BJ (cell line): ENCODE results near the gene LGALS12. TPM values are rescaled to one million over a fixed set of nuclear protein-coding genes. Genes with fewer than 3 reads are reported as not detected.

Source experiments
- CTCF ChIA-PET: fragments of 350-600 bp; formaldehyde crosslinking; extraction: SDS; loops from one replicate; lab custom pipeline; 2021; ENCODE audit warnings: antibody characterized with exemption, inconsistent platforms; lab: Yijun Ruan, JAX
- POLR2A ChIA-PET: fragments of 300-600 bp; sonication (Branson Sonifier 250); formaldehyde crosslinking; extraction: SDS; loops from one replicate; lab custom pipeline; 2021; ENCODE audit warnings: antibody characterized with exemption; lab: Charles Lee
- DNase-seq: peaks from one replicate; pipeline ENCODE4 v3.0.0-alpha.2; 2011; ENCODE audit warnings: low read depth
- H3K27me3 ChIP-seq: 2 replicates; pipeline ENCODE4 v1.6.0; 2011; ENCODE audit warnings: low read length; ENCODE audit not compliant: control insufficient read depth, insufficient read depth
- H3K36me3 ChIP-seq: 2 replicates; pipeline ENCODE4 v1.5.1; 2011; ENCODE audit warnings: low read length; ENCODE audit not compliant: control insufficient read depth, insufficient read depth
- H3K4me3 ChIP-seq: 2 replicates; pipeline ENCODE4 v1.5.1; 2011; ENCODE audit warnings: low read depth, mild to moderate bottlenecking, control low read depth, low read length
- polyA plus RNA-seq: library from polyadenylated mRNA; depleted of rRNA; stranded (reverse); fragments of >200 nt; gene quantifications from 2 replicates; pipeline ENCODE4 v1.2.3, GENCODE V29; 2011
- TF ChIP-seq, protein P1 (sequence below): IDR thresholded peaks from 2 replicates; pipeline ENCODE4 v1.5.1; 2011; ENCODE audit warnings: low read depth, mild to moderate bottlenecking, control low read depth, inconsistent platforms, low read length, moderate library complexity; ENCODE audit not compliant: insufficient read depth

Gene LGALS12
- polyA plus RNA-seq, 1 experiment: not detected

DNA sequence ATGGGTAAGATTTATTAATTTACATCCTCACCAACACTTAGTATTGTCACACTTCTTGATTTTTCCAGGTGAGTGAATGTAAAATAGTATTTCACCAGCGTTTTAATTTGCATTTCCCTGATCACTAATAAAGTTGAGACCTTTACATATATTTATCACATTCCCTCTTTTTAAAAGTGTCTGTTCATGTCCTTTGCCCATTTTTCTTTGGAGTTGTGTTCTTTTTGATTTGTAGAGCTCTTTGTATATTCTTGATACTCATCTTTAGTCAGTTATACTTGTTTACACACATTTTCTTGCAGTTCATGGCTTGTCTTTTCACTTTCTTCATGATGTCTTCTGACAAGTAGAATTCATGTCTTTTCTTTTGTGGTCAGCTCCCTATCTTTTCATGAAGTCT, 12.8 kb upstream of the LGALS12 start:
- TF ChIP-seq, protein P1, sequence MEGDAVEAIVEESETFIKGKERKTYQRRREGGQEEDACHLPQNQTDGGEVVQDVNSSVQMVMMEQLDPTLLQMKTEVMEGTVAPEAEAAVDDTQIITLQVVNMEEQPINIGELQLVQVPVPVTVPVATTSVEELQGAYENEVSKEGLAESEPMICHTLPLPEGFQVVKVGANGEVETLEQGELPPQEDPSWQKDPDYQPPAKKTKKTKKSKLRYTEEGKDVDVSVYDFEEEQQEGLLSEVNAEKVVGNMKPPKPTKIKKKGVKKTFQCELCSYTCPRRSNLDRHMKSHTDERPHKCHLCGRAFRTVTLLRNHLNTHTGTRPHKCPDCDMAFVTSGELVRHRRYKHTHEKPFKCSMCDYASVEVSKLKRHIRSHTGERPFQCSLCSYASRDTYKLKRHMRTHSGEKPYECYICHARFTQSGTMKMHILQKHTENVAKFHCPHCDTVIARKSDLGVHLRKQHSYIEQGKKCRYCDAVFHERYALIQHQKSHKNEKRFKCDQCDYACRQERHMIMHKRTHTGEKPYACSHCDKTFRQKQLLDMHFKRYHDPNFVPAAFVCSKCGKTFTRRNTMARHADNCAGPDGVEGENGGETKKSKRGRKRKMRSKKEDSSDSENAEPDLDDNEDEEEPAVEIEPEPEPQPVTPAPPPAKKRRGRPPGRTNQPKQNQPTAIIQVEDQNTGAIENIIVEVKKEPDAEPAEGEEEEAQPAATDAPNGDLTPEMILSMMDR: no peak
- POLR2A ChIA-PET: no interaction called here
- CTCF ChIA-PET: interaction anchor here (6.5 kb wide), 1 partner anchor 14 kb away, joined by 32 read pairs; no protein-coding TSS in a partner anchor
- DNase-seq: no peak
- no peaks in the 10 kb centered on the region for H3K36me3 ChIP-seq
- H3K4me3 ChIP-seq: no peak overlapping the region
- H3K27me3 ChIP-seq: peaks cover 21% of the 10 kb centered on the region

DNA sequence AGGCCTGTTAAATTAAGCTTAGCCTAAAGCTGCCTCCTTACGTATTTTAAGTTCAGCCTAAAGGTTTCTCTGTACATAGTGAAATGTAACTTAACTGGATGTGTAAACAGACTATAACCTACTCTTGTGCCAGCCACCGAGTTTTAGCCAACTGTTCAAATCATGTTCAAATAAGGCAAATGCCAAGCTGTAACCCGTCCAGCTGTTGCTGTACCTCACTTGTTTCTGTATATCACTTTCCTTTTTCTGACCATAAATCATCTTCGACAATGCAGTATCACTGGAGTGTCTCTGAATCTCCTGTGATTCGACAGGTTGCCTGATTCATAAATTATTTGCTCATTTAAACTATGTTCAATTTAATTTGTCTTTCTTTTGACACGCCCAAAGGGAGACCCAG, 10.9 kb upstream of the LGALS12 start:
- peaks cover 19% of the 10 kb centered on the region for H3K27me3 ChIP-seq
- H3K36me3 ChIP-seq: no peaks in the 10 kb centered on the region
- no peak for DNase-seq
- CTCF ChIA-PET: interaction anchor here (1.0 kb wide), 1 partner anchor 27 kb away, joined by 3 read pairs; no protein-coding TSS in a partner anchor
- POLR2A ChIA-PET: no interaction called here
- no peak overlapping the region for H3K4me3 ChIP-seq
- TF ChIP-seq, protein P1: no peak

DNA sequence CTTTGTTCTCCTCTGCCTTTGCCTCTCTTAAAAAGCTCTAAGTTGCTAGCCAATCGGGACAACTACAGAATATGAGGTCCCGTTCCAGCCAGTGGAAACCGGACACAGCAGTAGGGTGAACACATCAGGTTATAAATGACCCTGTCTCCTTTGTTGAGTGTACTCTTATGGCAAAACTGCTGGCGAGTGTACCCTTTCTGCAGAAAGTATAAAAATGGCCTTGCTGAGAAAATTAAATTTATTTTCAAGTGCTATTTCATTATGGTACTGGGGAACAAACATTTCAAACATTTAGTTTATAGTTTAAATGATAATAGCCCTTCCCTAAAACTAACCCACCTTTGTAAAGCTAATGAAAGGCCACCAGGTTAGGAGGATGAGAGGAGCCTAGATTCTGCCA, 6.0 kb upstream of the LGALS12 start:
- no peaks in the 10 kb centered on the region for H3K27me3 ChIP-seq
- DNase-seq: no peak
- H3K4me3 ChIP-seq: no peak overlapping the region
- TF ChIP-seq, protein P1: no peak
- CTCF ChIA-PET: no interaction called here
- no peaks in the 10 kb centered on the region for H3K36me3 ChIP-seq
- POLR2A ChIA-PET: no interaction called here

DNA sequence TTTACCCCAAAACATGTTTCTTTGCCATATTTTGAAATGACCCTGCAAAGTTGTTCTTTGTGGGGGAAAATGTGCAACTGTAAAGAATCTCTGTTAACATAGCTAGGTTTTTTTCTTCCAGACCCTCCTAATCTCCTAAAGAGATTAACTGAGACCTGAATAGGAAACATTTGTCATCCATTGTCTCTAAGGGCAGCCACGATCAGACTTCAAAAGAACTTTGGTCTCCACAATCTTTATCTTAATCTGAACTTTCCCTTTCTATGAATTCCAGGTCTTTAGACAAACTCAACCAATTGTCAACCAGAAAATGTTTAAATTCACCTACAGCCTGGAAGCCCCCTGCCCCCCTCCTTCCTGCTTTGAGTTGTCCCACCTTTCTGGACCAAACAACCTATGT, 4.6 kb upstream of the LGALS12 start:
- ChIA-PET CTCF (no interaction called here), POLR2A (no interaction called here)
- TF ChIP-seq, protein P1: no peak
- no peak overlapping the region for H3K4me3 ChIP-seq
- no peak for DNase-seq
- H3K36me3 ChIP-seq: no peaks in the 10 kb centered on the region
- H3K27me3 ChIP-seq: peaks cover 2% of the 10 kb centered on the region; the same call in 1 of the 2 replicates

DNA sequence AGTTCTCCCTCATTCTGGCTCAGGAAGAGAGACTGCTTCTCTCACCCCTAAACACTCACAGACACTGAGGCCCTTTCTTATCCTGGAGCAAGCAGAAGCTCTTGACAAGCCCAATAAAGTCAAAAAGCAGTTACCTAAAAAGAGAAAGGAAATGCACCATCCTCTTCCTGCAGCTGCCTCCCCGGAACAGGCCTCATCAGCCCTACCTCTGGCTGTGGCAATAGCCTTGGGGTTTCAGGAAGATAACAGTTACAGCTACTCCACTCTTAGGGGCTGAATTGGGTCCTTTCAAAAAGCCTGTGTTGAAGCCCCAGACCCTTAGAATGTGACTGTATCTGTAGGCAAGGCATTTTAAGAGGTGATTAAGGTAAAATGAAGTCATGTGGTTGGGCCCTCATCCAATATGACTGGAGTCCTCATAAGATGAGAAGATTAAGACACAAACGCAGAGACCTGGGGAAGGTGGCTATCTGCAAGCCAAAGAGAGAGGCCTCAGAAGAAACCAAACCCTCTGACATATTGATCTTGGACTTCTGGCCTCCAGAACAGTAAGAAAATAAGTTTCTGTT, 3.5 kb upstream of the LGALS12 start:
- CTCF ChIA-PET: no interaction called here
- H3K4me3 ChIP-seq: no peak overlapping the region
- no peak for DNase-seq
- TF ChIP-seq, protein P1: no peak
- peaks cover 2% of the 10 kb centered on the region; the same call in 1 of the 2 replicates for H3K27me3 ChIP-seq
- H3K36me3 ChIP-seq: no peaks in the 10 kb centered on the region
- POLR2A ChIA-PET: no interaction called here
